GM18858 (cell line): ENCODE results near the gene TWSG1.
"Not testable (repeated sequence)": the region's sequence is repeated elsewhere in the genome, so short reads cannot be mapped to it uniquely, and the experiment has no call there.

Source experiments
- ATAC-seq: cut with Tn5 transposase; IDR thresholded peaks from one replicate; pipeline ENCODE4 v1.9.1; 2021; ENCODE audit not compliant: unreplicated experiment

Gene TWSG1

DNA sequence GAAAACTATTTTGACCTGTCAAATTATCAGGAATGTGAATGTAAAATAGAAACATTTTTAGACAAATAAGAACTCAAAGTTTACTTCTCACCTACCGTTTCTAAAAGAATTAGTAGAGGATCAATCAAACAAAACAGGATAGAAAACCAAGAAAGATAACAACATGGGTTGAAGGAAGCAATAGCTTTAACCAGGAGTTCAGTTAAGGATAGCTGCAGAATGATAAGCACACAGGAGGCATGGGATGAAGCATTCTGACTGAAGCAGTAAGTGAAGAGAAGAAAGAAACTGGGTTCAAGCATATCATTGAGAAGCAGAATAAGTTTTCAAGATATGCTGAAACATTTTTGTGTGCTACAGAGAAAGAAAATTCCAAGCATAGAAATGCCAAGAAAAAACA, 52.3 kb downstream of the TWSG1 start:
- no peak for ATAC-seq

- no peak for ATAC-seq
Observed at GRCh38 chr18:9387891-9388290, 53.3 kb downstream of the TWSG1 start.

- no peak for ATAC-seq
Observed at GRCh38 chr18:9389706-9390105, 55.1 kb downstream of the TWSG1 start.

GRCh38 chr18:9392726-9393125, 58.2 kb downstream of the TWSG1 start:
- ATAC-seq: no peak

DNA sequence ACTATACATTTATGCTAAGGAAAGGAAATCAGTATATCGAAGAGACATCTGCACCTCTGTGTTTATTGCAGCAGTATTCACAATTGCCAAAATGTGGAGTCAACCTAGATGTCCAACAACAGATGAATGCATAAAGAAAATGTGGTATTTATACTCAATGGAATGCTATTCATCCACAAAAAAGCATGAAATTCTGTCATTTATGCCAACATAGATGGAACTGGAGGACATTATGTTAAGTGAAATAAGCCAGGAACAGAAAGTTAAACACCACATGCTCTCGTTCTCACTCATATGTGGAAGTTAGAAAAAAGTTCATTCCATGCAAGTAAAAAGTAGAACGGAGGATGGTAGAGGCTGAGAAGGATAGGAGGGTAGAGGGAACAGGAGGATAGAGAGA, 59.5 kb downstream of the TWSG1 start:
- no peak for ATAC-seq

GRCh38 chr18:9400197-9400596, 65.6 kb downstream of the TWSG1 start:
- no peak for ATAC-seq

DNA sequence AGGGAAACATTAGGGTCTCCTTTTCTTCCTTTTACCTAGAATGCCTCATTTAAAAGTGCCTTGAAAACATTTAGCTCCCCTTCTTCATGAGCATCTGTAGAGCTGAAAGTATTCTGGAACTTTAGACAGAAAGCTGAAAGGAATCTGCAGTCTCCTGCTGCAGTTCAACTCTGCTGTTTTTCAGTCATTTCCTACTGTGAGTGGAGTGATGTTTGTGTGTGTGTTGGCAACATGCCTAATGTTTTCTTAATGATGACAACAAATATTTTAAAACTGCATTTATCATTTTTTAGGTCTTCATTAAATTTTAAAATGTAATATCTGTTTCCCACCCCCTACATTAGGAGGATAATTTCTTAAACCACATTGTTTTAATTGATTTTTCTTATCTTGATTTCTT, 66.6 kb downstream of the TWSG1 start:
- ATAC-seq: no peak

DNA sequence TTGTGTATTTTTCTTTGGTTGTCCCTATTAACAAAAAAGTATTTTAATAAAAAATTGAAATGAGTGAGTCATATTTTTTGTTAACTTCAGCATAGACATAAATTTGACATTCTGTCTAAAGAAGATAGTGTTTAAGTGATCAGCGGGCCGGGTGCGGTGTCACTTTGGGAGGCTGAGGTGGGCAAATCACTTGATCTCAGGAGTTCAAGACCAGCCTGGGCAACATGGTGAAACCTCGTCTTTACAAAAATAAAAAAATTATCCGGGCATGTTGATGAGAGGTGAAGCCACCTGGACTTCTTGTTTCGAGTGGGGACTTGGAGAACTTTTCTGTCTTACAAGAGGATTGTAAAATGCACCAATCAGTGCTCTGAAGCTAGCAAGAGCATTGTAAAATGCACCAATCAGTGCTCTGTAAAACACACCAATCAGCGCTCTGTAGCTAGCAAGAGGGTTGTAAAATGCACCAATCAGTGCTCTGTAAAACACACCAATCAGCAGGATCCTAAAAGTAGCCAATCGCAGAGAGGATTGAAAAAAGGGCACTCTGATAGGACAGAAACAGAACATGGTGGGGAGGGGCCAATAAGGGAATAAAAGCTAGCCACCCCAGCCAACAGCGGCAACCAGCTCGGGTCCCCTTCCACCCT, 67.9 kb downstream of the TWSG1 start:
- not testable (repeated sequence) for ATAC-seq

DNA sequence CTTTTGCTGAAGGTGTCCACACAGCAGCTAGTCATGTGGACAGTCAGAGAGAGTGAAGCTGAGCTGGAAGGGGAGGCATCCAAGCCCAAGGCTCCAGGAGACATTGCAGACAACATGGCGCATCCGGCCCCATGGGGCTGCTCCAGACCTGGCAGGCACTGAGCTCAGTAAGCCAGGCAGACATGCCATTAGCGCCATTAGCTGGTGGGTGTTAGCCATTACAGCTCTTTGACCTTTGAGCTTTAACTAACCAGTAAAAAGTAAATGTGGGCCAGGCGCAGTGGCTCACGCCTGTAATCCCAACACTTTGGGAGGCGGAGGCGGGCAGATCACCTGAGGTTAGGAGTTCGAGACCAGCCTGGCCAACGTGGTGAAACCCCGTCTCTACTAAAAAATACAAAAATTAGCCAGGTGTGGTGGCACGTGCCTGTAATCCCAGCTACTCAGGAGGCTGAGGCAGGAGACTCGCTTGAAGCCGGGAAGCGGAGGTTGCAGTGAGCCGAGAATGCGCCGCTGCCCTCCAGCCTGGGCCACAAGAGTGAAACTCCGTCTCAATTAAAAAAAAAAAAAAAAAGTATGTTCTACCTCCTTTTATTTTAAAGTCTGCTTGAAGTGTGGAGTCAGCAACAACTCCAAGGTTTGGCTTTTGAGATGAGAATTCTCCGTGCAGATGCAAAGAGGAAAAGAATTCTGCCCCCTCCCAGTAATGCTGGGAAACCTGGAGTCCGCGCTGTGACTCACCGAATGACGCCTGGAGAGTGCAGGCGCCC, 69.4 kb downstream of the TWSG1 start:
- ATAC-seq: no peak

DNA sequence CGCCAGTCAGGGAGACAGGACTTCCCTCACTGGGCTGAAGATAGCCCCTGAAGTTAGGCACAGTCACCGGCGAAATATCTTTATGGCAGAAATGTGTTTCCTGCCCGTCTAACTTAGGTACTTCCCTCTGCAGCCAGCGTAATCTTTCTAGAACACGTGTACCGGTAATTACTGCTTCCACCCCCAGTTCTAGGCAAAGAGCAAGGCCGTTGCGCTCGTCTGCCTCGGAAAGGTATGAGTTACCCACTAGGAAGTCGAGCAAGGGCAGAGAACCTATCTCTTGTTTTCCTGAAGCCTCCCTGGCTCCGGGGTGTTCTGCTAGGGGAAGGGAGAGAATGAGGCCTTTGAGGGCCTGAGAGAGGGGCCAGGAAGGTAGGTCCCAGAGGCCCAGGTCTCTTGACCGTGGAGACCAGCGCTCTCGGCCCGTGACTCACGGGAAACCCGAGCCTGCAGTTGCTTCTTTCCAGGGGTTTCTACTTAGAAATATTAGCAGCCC, 70.0 kb downstream of the TWSG1 start:
- ATAC-seq: no peak

- ATAC-seq: no peak
Observed at GRCh38 chr18:9405130-9405529, 70.6 kb downstream of the TWSG1 start.

DNA sequence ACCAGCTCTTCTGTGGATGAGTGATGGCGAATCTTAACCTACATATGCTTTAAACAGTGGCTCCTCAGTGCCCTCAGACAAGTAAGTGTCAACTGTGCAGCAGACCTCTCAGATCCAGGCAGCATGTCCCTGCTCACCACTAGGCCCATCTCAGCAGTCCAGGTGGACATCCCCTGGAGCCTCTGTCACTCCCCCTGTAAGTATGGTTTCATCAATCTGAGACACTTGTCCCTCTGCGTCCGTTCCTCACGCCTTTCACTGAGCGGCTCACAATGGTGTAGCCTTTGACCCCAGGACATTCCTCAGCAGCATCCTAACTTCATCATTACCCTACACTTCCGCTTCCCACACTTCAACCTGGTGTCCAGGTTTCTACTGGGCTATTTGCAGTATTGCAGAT, 71.4 kb downstream of the TWSG1 start:
- no peak for ATAC-seq

DNA sequence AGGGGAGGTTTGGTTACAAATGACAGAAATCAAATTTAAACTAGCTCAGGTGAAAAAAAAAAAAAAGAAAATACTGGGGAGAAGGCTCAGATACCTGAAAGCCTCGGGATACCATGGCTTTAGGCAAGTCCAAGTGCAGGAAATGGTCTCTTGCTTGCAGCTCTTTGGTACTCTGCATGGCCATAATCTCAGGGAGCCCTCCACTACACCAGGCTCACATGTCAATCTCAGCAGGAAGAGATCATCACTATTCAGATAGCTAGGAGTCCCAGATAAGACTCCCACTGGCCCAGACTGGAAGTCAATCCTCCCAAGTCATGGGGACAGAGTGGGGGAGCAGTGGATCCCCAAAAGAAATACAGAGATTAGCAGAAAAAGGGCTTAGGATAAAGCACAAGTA, 75.9 kb downstream of the TWSG1 start:
- no peak for ATAC-seq

GRCh38 chr18:9413576-9413975, 79.0 kb downstream of the TWSG1 start:
- no peak for ATAC-seq

- no peak for ATAC-seq
Observed at GRCh38 chr18:9416563-9417072, 82.0 kb downstream of the TWSG1 start.

DNA sequence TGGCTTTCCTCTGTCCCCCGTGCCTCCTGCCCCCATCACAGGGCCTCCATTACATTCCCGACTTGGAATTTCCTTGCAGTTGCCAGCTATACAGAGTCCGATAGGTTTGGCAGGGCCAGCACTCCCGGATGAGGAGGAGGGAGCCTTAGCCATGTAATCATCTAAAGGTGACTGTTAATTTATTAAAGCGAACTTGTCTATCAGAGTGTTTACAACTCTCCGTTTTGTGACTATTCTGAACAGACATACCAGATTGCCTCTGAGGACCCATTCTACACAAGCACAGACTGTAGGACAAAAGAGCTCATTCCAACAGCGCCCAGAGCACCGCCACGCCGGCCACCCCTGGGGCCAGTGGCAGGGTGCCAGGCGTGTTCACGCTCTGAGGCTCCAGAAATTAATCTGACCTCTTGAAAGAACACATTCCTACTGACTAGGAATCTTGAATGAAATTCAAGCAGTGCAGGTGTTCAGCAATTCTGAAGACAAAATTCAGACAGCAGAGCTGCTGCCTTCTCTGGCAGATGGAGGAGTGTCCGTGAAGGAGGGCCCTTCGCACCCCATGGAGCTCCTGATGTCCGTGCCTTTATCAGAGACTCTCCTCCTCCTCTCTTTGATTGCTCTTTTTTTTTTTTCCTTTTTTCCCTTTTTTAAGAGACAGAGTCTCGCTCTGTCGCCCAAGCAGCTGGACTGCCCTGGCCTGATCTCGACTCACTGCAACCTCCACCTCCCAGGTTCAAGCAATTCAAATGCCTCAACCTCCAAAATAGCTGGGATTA, 82.7 kb downstream of the TWSG1 start:
- no peak for ATAC-seq

- no peak for ATAC-seq
Observed at GRCh38 chr18:9418047-9418690, 83.6 kb downstream of the TWSG1 start.

DNA sequence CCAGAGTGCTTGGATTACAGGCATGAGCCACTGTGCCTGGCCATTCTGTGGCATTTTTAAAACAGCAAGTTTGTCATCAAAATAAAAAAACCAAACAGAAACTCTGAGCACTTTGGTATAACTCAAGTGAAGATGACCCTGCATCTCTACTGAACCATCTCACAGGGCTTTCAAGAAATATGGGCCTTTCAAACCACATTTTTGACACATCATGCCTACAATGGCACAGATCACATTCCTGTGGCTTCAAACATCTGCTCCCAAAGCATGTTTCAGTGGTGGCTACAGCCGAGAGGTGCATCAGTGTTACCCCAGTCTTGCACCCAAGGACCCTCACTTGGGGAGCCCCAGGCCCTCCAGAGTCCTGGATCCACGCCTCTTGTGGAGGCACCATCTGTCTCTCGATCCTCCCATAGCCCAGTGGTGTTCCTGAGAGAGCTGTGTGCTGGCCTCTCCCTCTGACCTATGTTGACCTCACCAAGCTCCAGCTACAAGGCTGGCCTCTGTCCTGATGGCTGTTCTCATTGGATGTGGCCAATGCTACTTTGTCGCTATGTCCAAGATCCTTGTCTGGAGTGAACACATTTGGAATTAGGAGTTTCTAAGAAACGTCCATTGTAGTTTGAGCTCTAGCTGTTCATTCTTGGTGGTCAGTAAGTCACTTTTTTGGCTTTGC, 85.5 kb downstream of the TWSG1 start:
- no peak for ATAC-seq

DNA sequence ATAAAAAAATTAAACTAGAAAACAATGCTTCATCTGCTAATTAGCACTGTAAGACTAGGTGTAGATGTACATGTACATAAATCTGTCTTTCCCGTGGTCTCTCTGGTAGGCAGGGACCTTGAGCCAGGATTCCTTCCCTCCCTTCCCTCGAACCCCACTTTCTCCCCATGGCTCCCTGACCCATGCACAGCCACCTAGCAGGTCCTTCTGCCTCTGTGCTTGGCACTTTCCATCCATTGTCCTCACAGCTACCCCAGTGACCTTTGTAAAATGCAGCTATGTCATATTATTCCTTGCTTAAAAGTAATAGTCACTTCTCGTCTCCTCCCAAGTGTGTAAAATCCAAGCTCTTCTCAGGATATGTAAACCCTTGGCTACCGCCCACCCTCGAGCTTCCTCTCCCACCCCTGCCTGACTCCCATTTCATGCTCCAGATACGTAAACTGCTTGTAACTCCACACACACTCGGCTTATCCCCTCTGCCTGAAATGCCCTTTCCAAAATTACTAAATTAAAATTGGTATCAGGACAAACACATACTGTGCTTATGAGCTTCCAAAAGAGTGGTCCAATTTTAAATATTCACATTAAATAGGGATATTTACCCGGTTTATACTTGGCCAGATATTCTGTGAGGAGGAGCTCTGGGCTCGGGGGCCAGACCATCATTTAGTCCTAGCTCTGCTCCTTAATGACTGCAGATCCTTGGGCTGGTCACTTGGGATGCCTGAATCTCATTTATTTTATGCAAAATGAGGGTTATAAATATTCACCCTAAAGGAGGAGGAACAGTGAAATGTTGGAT, 86.7 kb downstream of the TWSG1 start:
- ATAC-seq: no peak

GRCh38 chr18:9421901-9422327, 87.3 kb downstream of the TWSG1 start:
- no peak for ATAC-seq
